ENCODE data around the gene C19orf85.
"Not testable (repeated sequence)": the region's sequence is repeated elsewhere in the genome, so short reads cannot be mapped to it uniquely, and the experiment has no call there.

The C19orf85 gene

DNA sequence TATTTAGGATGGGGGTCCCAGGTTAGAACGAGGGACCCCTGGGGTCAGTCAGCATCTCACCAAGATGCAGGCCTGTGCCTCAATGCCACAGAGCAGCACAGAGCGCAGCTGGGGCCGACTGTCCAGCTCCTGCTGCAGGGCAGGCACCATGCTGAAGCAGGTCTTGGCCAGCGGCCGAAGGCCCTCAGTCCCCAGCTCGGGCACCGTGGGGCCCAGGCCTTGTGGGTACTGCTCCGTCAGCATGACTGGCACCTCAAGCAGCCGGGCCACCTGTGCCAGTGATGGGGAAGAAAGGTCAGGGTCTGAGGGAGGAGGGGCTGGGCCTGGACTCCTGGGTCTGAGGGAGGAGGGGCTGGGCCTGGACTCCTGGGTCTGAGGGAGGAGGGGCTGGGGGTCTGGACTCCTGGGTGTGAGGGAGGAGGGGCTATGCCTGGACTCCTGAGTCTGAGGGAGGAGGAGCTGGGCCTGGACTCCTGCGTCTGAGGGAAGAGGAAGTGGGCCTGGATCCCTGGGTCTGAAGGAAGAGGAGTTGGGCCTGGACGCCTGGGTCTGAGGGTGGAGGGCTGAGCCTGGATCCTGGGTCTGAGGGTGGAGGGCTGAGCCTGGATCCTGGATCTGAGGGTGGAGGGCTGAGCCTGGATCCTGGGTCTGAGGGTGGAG lies 8.8 kb downstream of the C19orf85 start:
- no peak for DNase-seq

GRCh38 chr19:55454787-55455243 lies 9.7 kb downstream of the C19orf85 start:
- no peak for DNase-seq

DNA sequence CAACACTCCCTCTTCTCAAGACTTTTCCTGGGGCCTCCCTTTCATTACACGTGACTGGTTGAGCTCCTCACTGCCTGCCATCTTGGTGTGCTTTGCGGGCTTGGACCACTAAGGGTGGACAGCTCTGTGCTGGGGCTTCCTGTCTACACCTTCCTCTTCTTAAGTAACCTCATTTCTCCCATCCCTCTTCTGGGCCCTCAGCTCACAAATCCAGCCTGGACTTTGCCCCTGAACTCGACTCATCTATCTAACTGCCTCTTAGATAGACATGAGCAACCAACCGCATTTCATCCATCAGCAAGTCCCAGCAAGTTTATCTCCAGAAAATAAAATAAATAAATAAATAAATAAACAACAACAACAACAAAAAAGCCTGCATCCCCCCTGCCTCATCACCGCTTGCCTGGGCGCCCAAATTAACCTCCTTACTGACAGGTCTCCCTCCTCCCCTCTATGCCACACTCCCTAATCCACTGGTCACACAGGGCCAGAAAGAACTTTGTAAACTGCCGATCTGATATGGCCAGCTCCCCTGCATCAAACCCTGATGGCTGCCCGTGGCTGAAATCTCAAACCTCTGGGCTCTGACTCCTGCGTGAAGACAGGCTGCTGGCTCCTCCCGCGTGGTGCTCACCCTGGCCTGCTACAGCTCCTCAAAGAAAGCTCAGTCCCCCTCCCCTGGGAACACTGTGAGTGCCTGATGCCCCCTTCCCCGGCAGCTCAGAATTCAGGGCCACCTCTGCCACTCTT lies 10.9 kb downstream of the C19orf85 start:
- DNase-seq, result no peak

GRCh38 chr19:55452749-55453346 lies 11.7 kb downstream of the C19orf85 start:
- peak; percentile 88 for DNase-seq

GRCh38 chr19:55451965-55452748 lies 12.4 kb downstream of the C19orf85 start:
- no peak for DNase-seq

DNA sequence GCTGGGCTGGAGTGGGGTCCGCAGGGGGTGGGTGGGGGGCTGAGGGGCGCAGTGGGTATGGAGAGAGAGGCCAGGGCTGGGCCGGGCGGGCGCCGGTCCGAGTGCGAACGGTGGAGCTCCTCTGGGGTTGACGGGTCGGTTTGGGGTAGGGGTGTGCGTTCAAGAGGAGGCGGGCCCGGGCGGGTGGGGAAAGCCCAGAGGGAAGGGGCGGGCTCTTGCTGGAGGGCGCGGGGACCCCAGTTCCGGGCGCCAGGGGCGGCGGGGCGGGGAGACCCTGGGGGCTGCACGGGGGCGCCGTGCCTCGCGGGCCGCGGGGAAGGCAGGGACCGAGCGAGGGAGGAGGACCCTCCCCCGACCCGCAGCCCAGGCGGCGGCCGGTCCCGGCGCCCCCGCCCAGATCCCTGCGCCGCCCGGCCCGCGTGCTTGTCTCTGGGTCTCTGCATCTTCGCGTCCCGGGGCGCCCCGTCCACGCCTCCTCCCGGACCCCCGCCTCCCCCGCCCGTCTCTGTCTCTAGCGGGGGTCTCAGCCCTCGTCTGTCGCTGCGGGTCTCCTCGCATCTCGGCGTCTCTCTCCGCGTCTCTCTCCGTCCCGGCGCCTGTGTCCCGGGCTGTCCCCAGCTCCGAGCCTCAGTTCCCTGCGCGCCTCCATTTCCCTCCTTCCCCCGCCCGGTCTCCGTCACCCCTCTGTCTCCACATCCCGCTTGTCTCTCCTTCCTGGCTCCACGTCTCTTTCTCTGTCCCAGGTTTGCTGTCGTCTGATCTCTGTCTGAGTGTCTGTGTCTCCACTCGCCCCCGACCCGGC lies 13.2 kb downstream of the C19orf85 start:
- no peak for DNase-seq

DNA sequence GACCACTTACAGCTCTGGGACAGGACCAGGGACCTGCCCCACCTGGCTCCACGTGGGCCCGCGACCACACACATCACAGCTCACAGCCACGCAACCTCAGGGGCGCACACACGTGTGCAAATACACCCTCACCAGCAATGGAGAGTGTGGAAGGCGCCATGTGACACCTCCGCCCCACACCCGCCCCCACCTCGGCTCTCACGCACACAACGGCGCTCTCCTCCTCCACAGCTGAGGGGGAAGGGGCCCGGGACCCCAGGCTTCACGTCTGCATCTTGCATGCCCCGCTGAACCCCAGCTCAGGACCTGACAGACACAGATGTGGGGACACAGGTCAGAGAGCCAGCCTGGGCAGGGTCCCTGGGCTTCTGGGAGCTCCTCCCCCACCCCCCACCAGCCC lies 15.1 kb downstream of the C19orf85 start:
- no peak for DNase-seq

- not testable (repeated sequence) for DNase-seq
Observed at GRCh38 chr19:55448175-55448490, 16.4 kb downstream of the C19orf85 start.

DNA sequence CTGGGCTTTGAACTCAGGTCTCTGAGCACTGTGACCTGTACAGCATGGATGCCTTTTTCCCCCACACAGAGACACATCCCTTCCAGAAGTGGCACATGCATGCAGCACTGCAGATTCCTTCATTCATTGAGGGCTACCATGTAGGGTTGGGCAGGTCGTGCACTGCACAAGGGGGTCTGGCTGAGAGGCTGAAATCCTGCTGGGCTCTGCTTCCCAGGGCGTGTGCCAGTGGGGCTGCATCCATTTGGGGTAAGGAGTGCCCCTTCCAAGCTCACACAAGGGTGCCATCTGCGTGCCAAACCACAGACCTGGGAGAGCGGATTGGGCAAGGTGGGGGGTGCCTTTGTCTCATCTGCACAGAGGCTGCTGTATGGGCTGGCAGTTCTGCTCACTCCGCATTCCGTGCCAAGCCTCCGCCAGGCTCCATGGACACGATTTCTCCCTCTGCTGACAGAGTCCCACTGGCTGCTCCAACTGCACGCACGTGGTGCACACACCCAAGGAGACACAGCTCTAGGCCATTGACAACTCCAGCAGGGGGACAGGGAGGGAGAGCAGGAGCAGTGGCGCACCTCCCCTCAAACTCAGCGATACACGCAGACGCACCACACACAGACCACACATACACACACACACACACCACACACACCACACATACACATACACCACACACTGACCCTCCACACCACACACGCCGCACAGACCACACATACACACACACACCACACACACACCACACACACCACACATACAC lies 17.0 kb downstream of the C19orf85 start:
- DNase-seq, result no peak

- no peak for DNase-seq
Observed at GRCh38 chr19:55446060-55446459, 18.5 kb downstream of the C19orf85 start.

DNA sequence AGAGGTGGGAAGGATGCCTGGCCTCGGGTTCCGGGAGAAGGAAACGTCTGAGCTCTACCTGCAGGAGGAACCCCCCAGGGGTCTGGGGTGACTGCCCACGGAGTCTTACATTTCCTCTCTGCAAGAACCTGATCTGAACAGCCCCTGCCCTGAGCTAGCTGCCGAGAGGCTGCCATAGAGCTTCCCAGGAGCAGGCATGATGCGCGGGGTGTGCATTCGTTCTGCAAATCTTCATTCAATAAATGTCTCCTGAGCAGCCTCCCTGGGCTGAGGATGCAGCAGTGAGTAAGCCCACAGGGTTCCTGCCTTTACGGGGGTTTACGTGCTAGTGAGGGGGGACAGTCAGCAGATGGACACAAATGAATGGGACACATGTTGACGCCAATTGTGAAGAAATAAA lies 19.9 kb downstream of the C19orf85 start:
- no peak for DNase-seq

DNA sequence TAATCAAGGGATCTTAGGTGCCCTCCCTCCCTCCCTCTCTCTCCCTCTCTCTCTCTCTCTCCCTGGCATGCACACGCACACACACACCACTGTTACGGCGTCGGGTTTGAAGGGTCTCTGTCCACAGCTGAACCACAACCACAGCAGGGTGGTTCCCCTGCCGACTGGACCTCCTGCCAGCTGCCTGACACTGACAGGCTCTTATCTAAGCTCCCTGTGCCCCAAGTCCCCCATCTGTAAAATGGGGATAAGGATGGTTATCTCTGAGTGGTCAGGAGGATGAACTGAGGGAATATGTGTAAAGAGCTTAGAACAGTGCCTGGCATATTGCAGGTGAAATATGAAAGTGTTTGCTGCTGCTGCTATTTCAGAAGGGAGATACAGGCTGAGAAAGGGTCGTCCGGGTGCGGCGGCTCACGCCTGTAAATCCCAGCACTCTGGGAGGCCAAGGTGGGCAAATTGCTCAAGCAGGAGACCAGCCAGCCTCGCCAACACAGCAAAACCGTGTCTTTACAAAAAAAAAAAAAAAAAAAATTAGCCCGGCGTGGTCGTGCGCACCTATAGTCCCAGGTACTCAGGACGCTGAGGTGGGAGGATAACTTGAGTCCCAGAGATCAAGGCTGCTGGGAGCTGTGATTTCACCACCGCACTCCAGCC lies 20.6 kb downstream of the C19orf85 start:
- DNase-seq, result no peak

DNA sequence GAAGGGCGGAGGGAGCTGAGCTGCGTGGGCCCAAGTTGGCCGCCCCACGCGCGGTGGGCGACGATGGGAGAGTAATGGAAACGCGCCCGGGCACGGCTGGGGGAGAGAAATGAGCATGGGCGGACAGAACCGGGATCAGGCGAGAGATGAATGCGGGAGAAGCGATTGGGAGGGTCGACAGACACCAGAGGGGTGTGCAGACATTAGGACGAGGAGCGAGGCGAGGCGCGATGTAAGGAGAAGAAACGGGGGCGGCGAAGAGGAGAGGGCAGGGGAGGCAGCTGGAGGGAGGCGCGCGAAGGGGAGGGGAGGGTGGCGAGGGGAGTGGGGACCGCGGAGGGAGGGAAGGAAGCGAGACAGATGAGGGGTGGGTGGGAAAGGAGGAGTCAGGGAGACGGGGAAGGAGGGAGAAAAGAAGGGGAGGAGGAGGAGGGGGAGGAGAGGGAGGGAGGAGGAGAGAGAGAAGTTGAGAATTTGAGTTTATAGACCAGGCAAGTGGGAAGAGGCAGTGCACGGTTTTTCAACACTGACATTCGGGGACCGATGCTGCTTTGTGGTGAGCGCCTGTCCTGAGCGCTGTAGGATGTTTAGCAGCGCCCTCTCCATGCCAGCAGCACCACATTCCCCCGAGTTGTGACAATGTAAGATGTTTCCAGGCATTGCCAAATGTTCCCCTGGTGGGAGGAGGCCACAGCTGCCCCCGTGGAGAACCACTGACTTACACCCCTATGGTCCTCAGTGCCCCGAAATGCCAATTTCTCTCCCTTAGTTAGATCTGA lies 21.3 kb downstream of the C19orf85 start, which contains the start of gene SHISA7:
TSS of gene SHISA7 (minus strand) at position 256 of the 779 bp plus-strand sequence. CDS start 437 bp downstream, outside the sequence.
- DNase-seq, result no peak

- no peak for DNase-seq
Observed at GRCh38 chr19:55442372-55442961, 22.1 kb downstream of the C19orf85 start.

DNA sequence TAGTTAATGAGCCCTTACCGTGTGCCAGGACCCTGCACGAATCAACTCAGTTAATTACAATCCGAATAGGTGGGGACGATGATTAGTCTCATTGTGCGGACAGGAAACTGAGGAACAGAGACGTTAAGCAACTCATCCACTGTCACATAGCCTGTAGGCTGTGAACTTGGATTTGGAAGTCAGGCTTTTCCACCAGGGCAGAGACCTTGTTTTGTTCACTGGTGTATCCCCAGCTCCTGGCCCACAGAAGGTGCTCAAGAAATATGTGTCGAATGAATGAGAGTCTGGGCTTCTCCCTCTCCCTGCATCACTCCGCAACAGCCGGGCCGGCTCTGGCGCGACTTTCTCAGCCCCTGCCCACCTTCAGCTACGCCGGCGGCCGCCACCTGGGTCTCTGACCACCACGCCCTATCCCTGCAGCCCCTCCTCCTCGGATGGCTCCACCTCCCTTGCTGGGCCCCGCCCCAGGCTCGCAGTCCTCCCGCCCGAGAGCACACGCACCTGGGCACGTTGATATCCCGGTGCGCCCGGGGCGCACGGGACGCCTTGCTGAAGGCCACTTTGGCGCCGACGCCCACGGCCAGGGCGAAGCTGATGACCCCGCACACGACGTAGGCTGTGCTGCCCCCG lies 22.7 kb downstream of the C19orf85 start:
- peak; percentile 16 for DNase-seq

DNA sequence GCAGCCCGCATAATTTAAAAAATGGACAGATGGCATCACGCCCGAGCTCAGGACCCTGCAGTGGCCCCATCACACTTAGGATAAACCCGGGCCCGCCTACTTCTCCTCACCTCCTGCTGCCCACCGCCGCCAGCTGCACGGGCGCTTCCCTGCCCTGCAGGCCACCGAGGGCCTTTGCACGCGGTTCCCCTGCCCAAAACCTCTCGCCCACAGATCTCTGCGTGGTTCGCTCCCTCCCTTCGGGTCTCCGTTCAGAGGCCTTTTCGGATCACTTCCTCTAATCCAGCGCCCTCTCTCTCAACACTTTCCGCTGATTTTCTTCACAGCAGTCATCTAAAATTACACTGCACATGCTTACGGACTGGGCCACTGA lies 23.2 kb downstream of the C19orf85 start:
- no peak for DNase-seq

DNA sequence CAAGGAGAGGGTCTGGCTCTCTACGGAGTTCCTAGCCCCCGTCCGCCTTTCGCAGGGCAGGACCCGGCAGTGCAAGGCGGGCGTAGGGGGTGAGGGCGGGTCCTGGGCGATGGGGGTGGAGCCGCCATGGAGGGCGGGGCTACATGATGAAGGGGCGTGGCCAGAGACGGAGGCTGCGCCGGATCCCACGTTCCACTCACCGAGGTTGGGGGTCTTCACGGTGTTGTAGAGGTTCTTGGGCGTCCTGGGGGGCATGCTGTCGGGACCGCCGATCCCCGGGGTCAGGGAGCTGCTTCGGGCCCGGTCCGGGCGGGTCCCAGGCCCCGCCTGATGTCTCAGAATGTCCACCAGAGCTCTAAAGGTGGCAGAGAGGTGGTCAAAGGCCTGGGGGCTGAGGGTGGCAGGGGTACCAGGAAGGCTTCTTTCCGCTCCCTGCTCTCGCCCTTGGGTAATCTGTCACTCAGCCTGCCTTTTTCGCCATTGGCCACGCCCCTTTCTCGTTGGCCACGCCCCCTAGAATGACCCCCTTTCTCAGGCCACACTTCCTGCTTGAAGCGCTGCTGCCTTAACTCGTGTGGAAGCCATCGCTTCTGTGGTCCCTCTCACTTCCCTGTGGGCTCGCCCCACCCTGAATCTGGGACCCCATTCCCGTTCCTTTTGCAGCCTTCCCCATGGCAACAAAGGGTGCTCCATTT lies 24.0 kb downstream of the C19orf85 start:
- peak; percentile 17 for DNase-seq

DNA sequence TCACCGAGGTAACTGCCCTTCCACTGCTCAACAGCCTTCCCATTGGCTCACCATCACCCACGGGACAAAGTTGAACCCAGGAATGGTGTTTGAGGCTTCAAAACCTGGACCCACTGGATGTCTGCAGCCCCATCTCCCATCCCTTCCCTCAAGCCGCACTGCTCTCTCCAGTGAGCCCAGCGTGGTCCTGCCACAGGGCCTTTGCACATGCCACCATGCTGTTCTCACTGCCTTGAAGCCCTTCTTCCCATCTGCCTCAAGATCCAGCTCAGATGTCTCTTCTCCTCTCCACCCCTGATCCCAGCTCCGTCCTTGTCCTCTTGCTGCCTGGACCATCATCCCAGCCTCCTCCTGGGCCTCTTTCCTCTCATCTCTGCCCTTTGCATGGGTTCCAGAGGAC lies 25.5 kb downstream of the C19orf85 start:
- DNase-seq, result no peak

DNA sequence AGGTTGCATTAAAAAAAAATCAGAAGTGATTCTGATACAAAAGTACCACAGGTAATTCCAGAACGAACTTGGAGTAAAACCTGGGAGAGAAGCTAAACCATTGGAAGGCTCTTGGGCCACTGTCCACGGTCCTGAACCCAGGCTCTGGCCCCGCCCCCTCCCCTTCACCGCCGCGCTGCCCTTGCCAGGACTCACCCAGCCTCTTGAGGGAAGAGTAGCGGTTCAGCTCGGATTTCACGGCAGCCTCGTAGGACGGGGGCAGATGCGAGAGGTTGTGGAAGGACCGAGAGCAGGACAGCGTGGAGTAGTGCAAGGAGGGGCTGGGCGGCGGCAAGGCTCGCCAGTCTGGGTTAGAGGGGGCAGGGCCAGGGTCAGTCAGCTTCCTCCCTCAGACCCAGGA lies 27.1 kb downstream of the C19orf85 start:
- peak; percentile 77 for DNase-seq
